ENCODE data around the gene KCTD8. TPM values are rescaled to one million over a fixed set of nuclear protein-coding genes. Genes with fewer than 3 reads are reported as not detected.

KCTD8 gene
- total RNA-seq, 1 experiment from 2014 or later, result 3.8 TPM

DNA sequence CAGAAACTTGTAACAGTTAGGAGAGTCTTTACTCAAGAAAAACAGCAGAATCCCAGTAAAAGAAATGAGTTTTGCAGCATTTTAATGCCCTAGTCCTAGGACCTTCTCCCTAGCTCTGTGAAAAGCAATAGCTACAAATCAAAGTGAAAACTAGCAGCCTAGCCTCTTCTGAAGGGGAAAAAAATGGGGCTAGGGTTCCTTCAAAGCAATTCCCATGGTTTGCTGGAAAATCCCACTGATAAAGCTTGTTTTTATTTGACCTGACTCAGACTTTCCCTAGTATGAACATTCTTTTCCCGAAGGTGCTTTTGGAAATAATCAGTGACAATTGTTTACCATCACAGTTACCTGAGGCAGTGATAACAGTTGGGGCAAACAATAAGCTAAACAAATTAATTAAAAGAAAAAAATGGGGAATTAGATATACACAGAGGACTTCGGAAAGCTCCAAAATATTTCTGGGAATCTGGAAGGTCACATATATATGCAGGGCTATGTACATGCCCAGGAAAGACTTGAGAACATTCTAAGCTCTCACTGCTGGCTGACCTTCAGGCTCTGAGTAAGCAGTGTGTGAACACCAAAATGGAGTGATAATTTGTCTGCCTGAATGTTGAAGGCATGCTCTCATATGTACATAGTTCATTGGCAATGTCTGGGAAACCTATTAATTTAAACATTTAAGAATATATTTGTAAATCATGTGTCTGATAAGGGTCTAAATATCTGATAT, 285.9 kb downstream of the KCTD8 start:
- TF ChIP-seq, protein P1, sequence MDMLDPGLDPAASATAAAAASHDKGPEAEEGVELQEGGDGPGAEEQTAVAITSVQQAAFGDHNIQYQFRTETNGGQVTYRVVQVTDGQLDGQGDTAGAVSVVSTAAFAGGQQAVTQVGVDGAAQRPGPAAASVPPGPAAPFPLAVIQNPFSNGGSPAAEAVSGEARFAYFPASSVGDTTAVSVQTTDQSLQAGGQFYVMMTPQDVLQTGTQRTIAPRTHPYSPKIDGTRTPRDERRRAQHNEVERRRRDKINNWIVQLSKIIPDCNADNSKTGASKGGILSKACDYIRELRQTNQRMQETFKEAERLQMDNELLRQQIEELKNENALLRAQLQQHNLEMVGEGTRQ (CRISPR knock-in tag; IDR thresholded peaks at IDR 0.05), result no peak
- TF ChIP-seq RELA (CRISPR knock-in tag; IDR thresholded peaks at IDR 0.05; ENCODE audit: borderline replicate concordance) (no peak), CREM (CRISPR knock-in tag; IDR thresholded peaks at IDR 0.05) (no peak), RORB (CRISPR knock-in tag; IDR thresholded peaks at IDR 0.05) (no peak), ATF1 (CRISPR knock-in tag; IDR thresholded peaks at IDR 0.05) (no peak), JAZF1 (CRISPR knock-in tag; IDR thresholded peaks at IDR 0.05) (no peak), ZNF423 (CRISPR knock-in tag; IDR thresholded peaks at IDR 0.05) (no peak)
- DNase-seq (ENCODE audit: low spot score) (no peak), ATAC-seq (no peak)
- CTCF ChIA-PET, result no interaction called here
- no peak overlapping the region for H3K27ac Mint-ChIP-seq
- POLR2A ChIA-PET, result no interaction called here
- no peaks in the 10 kb centered on the region for H3K4me1 Mint-ChIP-seq
- H3K27me3 Mint-ChIP-seq (ENCODE audit: low read depth), result no peaks in the 10 kb centered on the region
- H3K36me3 Mint-ChIP-seq, result peaks cover 10% of the 10 kb centered on the region
- peaks cover 16% of the 10 kb centered on the region for H3K9me3 Mint-ChIP-seq
- no peak overlapping the region for H3K4me3 Mint-ChIP-seq

- ChIA-PET POLR2A (no interaction called here), CTCF (no interaction called here)
- Mint-ChIP-seq H3K27me3 (ENCODE audit: low read depth) (no peaks in the 10 kb centered on the region), H3K4me1 (no peaks in the 10 kb centered on the region), H3K36me3 (peaks cover 3% of the 10 kb centered on the region), H3K9me3 (peaks cover 9% of the 10 kb centered on the region), H3K4me3 (no peak overlapping the region), H3K27ac (no peak overlapping the region)
- TF ChIP-seq ZNF671 (CRISPR knock-in tag; IDR thresholded peaks at IDR 0.05), result no peak
- TF ChIP-seq E2F5 (CRISPR knock-in tag; IDR thresholded peaks at IDR 0.05), result no peak
- TF ChIP-seq, protein P2, sequence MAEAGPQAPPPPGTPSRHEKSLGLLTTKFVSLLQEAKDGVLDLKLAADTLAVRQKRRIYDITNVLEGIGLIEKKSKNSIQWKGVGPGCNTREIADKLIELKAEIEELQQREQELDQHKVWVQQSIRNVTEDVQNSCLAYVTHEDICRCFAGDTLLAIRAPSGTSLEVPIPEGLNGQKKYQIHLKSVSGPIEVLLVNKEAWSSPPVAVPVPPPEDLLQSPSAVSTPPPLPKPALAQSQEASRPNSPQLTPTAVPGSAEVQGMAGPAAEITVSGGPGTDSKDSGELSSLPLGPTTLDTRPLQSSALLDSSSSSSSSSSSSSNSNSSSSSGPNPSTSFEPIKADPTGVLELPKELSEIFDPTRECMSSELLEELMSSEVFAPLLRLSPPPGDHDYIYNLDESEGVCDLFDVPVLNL (CRISPR knock-in tag; IDR thresholded peaks at IDR 0.05; ENCODE audit: borderline replicate concordance, low read depth), result no peak
- TF ChIP-seq MXD4 (CRISPR knock-in tag; IDR thresholded peaks at IDR 0.05; ENCODE audit: borderline replicate concordance), result no peak
- TF ChIP-seq, protein P3, sequence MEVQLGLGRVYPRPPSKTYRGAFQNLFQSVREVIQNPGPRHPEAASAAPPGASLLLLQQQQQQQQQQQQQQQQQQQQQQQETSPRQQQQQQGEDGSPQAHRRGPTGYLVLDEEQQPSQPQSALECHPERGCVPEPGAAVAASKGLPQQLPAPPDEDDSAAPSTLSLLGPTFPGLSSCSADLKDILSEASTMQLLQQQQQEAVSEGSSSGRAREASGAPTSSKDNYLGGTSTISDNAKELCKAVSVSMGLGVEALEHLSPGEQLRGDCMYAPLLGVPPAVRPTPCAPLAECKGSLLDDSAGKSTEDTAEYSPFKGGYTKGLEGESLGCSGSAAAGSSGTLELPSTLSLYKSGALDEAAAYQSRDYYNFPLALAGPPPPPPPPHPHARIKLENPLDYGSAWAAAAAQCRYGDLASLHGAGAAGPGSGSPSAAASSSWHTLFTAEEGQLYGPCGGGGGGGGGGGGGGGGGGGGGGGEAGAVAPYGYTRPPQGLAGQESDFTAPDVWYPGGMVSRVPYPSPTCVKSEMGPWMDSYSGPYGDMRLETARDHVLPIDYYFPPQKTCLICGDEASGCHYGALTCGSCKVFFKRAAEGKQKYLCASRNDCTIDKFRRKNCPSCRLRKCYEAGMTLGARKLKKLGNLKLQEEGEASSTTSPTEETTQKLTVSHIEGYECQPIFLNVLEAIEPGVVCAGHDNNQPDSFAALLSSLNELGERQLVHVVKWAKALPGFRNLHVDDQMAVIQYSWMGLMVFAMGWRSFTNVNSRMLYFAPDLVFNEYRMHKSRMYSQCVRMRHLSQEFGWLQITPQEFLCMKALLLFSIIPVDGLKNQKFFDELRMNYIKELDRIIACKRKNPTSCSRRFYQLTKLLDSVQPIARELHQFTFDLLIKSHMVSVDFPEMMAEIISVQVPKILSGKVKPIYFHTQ (CRISPR knock-in tag; IDR thresholded peaks at IDR 0.05), result no peak
- TF ChIP-seq OVOL2 (CRISPR knock-in tag; IDR thresholded peaks at IDR 0.05; ENCODE audit: borderline replicate concordance), result no peak
- no peak for TF ChIP-seq ATF3 (CRISPR knock-in tag; conservative IDR thresholded peaks at IDR 0.05)
- no peak for ATAC-seq
- no peak for DNase-seq (ENCODE audit: low spot score)
Observed at GRCh38 chr4:44161756-44162155, 286.9 kb downstream of the KCTD8 start.

GRCh38 chr4:44160776-44161367, 287.7 kb downstream of the KCTD8 start:
- Mint-ChIP-seq H3K27ac (no peak overlapping the region), H3K27me3 (ENCODE audit: low read depth) (no peaks in the 10 kb centered on the region), H3K9me3 (no peaks in the 10 kb centered on the region; the same call in 1 of the 2 replicates), H3K36me3 (no peaks in the 10 kb centered on the region), H3K4me3 (no peak overlapping the region), H3K4me1 (no peaks in the 10 kb centered on the region)
- ATAC-seq (no peak), DNase-seq (ENCODE audit: low spot score) (no peak)
- POLR2A ChIA-PET, result no interaction called here
- CTCF ChIA-PET, result no interaction called here
- no peak for TF ChIP-seq ZNF138 (CRISPR knock-in tag; conservative IDR thresholded peaks at IDR 0.05)
- no peak for TF ChIP-seq GABPB1 (CRISPR knock-in tag; IDR thresholded peaks at IDR 0.05)
- no peak for TF ChIP-seq CREB1 (CRISPR knock-in tag; IDR thresholded peaks at IDR 0.05)
- no peak for TF ChIP-seq GRHL2 (CRISPR knock-in tag; IDR thresholded peaks at IDR 0.05; ENCODE audit: insufficient replicate concordance, severe bottlenecking)
- TF ChIP-seq RELA (CRISPR knock-in tag; IDR thresholded peaks at IDR 0.05; ENCODE audit: borderline replicate concordance), result no peak
- TF ChIP-seq, protein P4, sequence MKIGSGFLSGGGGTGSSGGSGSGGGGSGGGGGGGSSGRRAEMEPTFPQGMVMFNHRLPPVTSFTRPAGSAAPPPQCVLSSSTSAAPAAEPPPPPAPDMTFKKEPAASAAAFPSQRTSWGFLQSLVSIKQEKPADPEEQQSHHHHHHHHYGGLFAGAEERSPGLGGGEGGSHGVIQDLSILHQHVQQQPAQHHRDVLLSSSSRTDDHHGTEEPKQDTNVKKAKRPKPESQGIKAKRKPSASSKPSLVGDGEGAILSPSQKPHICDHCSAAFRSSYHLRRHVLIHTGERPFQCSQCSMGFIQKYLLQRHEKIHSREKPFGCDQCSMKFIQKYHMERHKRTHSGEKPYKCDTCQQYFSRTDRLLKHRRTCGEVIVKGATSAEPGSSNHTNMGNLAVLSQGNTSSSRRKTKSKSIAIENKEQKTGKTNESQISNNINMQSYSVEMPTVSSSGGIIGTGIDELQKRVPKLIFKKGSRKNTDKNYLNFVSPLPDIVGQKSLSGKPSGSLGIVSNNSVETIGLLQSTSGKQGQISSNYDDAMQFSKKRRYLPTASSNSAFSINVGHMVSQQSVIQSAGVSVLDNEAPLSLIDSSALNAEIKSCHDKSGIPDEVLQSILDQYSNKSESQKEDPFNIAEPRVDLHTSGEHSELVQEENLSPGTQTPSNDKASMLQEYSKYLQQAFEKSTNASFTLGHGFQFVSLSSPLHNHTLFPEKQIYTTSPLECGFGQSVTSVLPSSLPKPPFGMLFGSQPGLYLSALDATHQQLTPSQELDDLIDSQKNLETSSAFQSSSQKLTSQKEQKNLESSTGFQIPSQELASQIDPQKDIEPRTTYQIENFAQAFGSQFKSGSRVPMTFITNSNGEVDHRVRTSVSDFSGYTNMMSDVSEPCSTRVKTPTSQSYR (CRISPR knock-in tag; IDR thresholded peaks at IDR 0.05), result no peak
